GM12874 (cell line): ENCODE measurements around the gene ARHGAP19.

Experiments
- TF ChIP-seq, protein P1 (sequence below): IDR thresholded peaks from 2 replicates; pipeline ENCODE4 v1.5.1; 2011; ENCODE audit warnings: low read depth, mild to moderate bottlenecking, control low read depth, low read length, moderate library complexity; ENCODE audit not compliant: insufficient read depth

Gene ARHGAP19

DNA sequence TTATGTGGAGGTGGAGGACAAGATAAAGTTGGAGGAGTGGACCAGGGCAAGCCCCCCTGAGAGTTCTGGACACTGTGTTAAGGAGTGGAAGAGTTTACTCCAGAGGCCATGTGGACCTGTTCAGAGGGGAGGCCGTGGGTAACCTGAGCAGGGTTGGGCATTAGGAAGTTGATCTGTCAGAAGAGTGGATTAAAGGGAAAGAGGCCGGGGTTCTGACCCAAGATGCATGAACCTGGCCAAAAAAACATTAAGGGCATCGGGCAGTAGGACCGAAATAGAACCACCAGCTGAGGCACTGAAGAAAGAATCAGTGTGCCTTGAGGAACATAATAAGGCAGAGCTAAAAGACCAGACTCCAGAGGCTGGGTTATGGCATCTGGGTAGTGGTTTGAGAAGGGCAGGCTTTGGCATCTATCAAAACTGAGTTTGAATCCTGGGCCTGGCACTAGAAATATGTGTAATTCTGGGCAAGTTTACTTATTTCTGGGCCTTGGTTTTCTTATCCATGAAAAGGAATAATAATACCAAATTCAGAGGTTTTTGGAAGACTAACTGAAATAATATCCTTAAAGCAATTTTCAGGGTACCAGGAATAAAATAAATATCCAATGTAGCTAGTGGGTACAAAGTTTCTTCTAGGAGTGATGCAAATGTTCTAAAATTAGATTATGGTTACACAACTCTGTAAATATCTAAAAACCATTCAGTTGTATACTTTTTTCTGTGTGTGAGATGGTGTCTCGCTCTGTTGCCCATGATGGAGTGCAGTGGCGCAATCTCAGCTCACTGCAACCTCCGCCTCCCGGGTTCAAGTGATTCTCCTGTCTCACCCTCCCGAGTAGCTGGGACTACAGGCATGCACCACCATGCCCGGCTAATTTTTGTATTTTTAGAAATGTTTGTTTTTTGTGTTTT lies 15.7 kb upstream of the ARHGAP19 start:
- TF ChIP-seq, protein P1, sequence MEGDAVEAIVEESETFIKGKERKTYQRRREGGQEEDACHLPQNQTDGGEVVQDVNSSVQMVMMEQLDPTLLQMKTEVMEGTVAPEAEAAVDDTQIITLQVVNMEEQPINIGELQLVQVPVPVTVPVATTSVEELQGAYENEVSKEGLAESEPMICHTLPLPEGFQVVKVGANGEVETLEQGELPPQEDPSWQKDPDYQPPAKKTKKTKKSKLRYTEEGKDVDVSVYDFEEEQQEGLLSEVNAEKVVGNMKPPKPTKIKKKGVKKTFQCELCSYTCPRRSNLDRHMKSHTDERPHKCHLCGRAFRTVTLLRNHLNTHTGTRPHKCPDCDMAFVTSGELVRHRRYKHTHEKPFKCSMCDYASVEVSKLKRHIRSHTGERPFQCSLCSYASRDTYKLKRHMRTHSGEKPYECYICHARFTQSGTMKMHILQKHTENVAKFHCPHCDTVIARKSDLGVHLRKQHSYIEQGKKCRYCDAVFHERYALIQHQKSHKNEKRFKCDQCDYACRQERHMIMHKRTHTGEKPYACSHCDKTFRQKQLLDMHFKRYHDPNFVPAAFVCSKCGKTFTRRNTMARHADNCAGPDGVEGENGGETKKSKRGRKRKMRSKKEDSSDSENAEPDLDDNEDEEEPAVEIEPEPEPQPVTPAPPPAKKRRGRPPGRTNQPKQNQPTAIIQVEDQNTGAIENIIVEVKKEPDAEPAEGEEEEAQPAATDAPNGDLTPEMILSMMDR, result no peak

GRCh38 chr10:97307441-97307840 lies 15.0 kb upstream of the ARHGAP19 start:
- TF ChIP-seq, protein P1, result no peak

DNA sequence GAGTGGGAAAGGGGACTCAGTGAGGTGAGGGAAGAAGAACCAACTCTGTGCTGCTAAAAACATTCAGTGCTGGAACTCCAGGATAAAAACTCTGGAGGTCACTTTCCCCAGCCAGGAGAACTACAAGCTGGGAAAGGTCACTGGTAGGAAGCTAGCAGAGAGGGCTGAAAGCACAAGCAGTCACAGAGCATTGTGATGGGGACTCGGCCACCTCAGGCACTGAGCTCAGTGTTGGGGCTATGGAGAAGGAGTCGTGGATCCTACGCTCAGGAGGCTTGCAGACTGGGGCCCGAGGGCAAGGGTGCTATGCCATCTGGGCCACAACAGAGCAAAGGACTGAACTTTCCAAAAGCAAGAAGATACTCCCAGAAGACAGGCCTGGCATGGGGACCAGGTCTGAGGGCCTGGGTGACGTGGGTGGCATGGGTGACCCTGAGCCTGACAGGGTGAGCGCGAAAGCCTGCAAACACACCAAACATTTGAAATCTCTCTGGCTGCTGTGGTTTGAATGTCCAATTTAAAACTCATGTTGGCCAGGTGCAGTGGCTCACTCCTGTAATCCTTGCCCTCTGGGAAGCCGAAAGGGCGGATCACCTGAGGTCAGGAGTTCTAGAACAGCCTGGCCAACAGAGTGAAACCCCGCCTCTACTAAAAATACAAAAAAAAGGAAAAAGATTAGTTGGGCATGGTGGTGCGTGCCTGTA lies 9.8 kb upstream of the ARHGAP19 start:
- TF ChIP-seq, protein P1, result no peak

GRCh38 chr10:97300980-97301379 lies 8.5 kb upstream of the ARHGAP19 start:
- TF ChIP-seq, protein P1, result no peak

DNA sequence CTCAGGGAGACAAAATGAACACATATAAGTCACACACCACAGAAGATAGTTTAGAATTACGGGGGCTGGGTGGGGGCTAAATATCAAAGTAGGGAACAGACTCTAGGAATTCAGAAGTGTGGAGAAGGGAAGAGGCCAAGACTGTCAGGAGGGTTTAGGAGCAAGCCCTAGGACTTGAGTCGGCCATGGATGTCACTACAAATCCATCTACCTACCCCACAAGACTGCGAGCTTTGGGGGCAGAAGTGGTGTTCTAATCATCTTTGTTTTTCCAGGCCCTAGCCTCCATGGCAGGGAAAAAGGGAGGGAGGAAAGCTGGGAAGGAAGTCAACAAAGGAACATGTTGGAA lies 5.8 kb upstream of the ARHGAP19 start:
- TF ChIP-seq, protein P1, result no peak

DNA sequence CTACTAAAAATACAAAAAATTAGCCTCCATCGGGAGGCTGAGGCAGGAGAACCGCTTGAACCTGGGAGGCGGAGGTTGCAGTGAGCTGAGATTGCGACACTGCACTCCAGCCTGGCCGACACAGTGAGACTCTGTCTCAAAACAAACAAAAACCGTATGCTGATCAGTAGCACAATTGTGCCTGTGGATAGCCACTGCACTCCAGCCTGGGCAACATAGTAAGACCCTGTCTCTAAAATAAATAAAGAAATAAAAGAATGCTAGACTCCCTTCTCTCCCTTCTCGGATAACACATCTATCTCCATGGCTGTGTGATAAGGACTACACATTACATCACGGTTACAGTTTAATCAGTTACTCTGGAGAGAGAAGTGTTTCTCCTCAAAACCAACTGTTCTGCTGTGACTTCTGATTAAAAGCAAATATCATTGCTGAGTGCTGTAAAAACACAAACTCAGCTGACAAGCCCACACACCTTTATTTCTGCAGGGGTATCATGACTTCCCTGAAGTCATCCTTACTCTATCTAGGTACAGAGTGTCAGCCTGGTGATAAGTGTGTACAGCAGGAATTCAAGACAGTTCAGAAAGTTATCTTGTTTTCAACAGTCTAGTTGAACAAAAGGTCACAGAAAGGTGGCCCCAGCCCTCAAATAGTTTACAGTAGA lies 5.3 kb upstream of the ARHGAP19 start:
- TF ChIP-seq, protein P1, result no peak

DNA sequence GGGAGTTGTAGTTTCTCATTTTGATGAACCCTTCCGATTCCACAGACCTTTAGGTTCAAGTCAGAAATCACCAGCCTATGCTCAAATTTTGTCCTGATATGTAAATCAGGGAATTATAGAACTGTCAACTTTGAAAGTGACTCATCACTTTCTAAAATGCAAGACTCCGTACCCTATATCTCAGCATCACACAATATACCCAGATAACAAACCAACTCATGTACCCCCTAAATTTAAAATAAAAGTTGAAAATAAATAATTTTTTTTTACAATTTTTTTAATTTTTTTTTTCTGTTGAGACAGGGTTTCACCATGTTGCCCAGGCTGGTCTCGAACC lies 393 bp upstream of the ARHGAP19 start:
- TF ChIP-seq, protein P1, result no peak
